ENCODE measurements around the gene TIMM21.

GRCh38 chr18:74114116-74114515, 34.2 kb upstream of the TIMM21 start:
- TF ChIP-seq CTCF (IDR thresholded peaks at IDR 0.05) = no peak
- no peak for TF ChIP-seq POLR2A (IDR thresholded peaks at IDR 0.05)
- TF ChIP-seq POLR2AphosphoS5 (IDR thresholded peaks at IDR 0.05) = no peak
